Upper lobe of left lung (tissue), 4 donors: Measurements from ENCODE around the gene DPY19L1.

Source experiments
- EP300 ChIP-seq, 4 donors: sonication (generic); formaldehyde crosslinking; IDR thresholded peaks; one replicate each; pipeline ENCODE4 v1.5.1; 2017; ENCODE audit warnings: antibody characterized with exemption in 4 of 4, control low read depth in 2 of 4
- POLR2AphosphoS5 ChIP-seq, 2 donors: sonication (generic); formaldehyde crosslinking; IDR thresholded peaks; one replicate each; pipeline ENCODE4 v1.5.1; 2017; ENCODE audit warnings: antibody characterized with exemption in 2 of 2
- TF ChIP-seq, protein P1 (sequence below), 6 experiments: fragments of 450-650 bp in 4 of 6; fragments of 200-600 bp in 2 of 6; sonication (generic) in 2 of 6; IDR thresholded peaks; one replicate each; pipeline ENCODE4 v1.5.1; 2016 to 2019; ENCODE audit warnings: antibody characterized with exemption in 6 of 6

DNA sequence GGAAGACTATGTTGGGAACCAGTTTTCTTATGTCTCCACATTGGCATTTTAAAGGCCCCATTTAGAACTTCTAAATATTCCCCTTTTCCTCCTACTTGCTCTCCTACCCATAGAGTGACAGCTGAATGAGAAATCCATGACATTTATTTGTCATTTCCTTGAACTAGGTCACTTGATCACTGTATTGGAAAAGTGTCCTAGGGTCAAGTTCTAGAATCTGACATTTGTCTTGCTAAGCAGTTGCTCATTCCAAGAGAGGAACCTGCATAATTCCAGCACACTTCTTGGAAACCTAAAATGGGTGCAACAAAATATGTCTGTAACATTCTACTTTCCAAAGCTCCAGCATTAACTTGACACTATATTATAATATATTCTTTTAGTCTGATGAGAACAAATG lies 3.6 kb upstream of the DPY19L1 start:
- TF ChIP-seq, protein P1, sequence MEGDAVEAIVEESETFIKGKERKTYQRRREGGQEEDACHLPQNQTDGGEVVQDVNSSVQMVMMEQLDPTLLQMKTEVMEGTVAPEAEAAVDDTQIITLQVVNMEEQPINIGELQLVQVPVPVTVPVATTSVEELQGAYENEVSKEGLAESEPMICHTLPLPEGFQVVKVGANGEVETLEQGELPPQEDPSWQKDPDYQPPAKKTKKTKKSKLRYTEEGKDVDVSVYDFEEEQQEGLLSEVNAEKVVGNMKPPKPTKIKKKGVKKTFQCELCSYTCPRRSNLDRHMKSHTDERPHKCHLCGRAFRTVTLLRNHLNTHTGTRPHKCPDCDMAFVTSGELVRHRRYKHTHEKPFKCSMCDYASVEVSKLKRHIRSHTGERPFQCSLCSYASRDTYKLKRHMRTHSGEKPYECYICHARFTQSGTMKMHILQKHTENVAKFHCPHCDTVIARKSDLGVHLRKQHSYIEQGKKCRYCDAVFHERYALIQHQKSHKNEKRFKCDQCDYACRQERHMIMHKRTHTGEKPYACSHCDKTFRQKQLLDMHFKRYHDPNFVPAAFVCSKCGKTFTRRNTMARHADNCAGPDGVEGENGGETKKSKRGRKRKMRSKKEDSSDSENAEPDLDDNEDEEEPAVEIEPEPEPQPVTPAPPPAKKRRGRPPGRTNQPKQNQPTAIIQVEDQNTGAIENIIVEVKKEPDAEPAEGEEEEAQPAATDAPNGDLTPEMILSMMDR (IDR thresholded peaks at IDR 0.05): no peak
- TF ChIP-seq POLR2AphosphoS5 (IDR thresholded peaks at IDR 0.05): no peak
- no peak for TF ChIP-seq EP300 (IDR thresholded peaks at IDR 0.05)
